ENCODE data around the gene ATXN7. TPM values are rescaled to one million over a fixed set of nuclear protein-coding genes. Genes with fewer than 3 reads are reported as not detected.

The ATXN7 gene
- total and polyA plus RNA-seq, 2 of the 4 experiments (the other 2 are of a cell fraction): 8.6 to 13.6 TPM

- H2BK5ac ChIP-seq (ENCODE audit: low read depth, low read length, poor library complexity, severe bottlenecking): peak overlapping the region; percentile 2
- H3K18ac ChIP-seq (ENCODE audit: low read depth, low read length): no peak overlapping the region
- H4K5ac ChIP-seq (ENCODE audit: low read depth, low read length): no peak overlapping the region
- WGBS, 2 experiments (ENCODE audit: extremely low coverage in 2 of 2, insufficient read length in 1 of 2): no CpG with 5 or more reads among the region's 4 CpGs
- POLR2A ChIA-PET (ENCODE audit: unreplicated experiment): no interaction called here
- BruUV-seq (replicated peaks): no TSS peak
- CTCF ChIA-PET: interaction anchor here (0.6 to 0.7 kb wide), 3 partner anchors 83 to 169 kb away, joined by 3 to 5 read pairs (median 3); no protein-coding TSS in a partner anchor
- H2BK15ac ChIP-seq (ENCODE audit: low read depth, low read length): no peak overlapping the region
- H2BK120ac ChIP-seq (ENCODE audit: low read depth, low read length): no peak overlapping the region
- H3K27me3 ChIP-seq (ENCODE audit: control insufficient read depth, insufficient read depth, low read length): no peaks in the 10 kb centered on the region
- no peak overlapping the region for H3K14ac ChIP-seq (replicated peaks; ENCODE audit: low read depth, low read length)
- no peak overlapping the region; the same call in 1 of the 2 replicates for H3K27ac ChIP-seq (ENCODE audit: insufficient read depth, low read length)
- H2BK20ac ChIP-seq (ENCODE audit: low read depth, low read length): no peak overlapping the region
- peaks cover 3% of the 10 kb centered on the region; the same call in 1 of the 2 replicates for H3K9me1 ChIP-seq (ENCODE audit: insufficient read depth, low read length)
- peak; percentile 87 for DNase-seq
- no peak overlapping the region for H3K4me2 ChIP-seq (ENCODE audit: low read depth, low read length)
- no peak for TF ChIP-seq CHD1 (IDR thresholded peaks at IDR 0.05; ENCODE audit: low read depth, low read length)
- TF ChIP-seq FOS (IDR thresholded peaks at IDR 0.05; ENCODE audit: low read depth, low read length): peak; percentile 53; the same call in 1 of the 2 replicates
- TF ChIP-seq RAD21 (IDR thresholded peaks at IDR 0.05; ENCODE audit: low read length): no peak
- TF ChIP-seq POLR2A (IDR thresholded peaks at IDR 0.05; ENCODE audit: low read depth, low read length): no peak
- TF ChIP-seq BHLHE40 (IDR thresholded peaks at IDR 0.05; ENCODE audit: low read depth, low read length): no peak
- no peak overlapping the region for H4K91ac ChIP-seq (ENCODE audit: insufficient read depth, low read depth, low read length)
- no peak overlapping the region for H3K56ac ChIP-seq (ENCODE audit: extremely low read depth, insufficient read depth, low read length)
- H3K9ac ChIP-seq (ENCODE audit: low read depth, low read length): no peak overlapping the region
- H3K4ac ChIP-seq (ENCODE audit: low read depth, low read length): no peak overlapping the region
- no peak overlapping the region for H2AK9ac ChIP-seq (replicated peaks; ENCODE audit: low read depth, low read length, poor library complexity)
- no peak overlapping the region for H4K8ac ChIP-seq (ENCODE audit: low read depth in 2 of 2, low read length in 2 of 2)
- H3K23ac ChIP-seq (ENCODE audit: low read depth, low read length): no peak overlapping the region
- no peaks in the 10 kb centered on the region for H3K9me3 ChIP-seq (ENCODE audit: control insufficient read depth, insufficient read depth, low read length)
- H3K4me3 ChIP-seq (ENCODE audit: insufficient read depth, low read depth, low read length): no peak overlapping the region
- H4K20me1 ChIP-seq (ENCODE audit: insufficient read depth, low read length): no peaks in the 10 kb centered on the region
- H2AK5ac ChIP-seq (ENCODE audit: low read depth, low read length): no peak overlapping the region
- 0 out of 4 replicates have a peak, but pooled peaks cover 0 to 3% of the 10 kb centered on the region in 2 experiments for H3K79me1 ChIP-seq (ENCODE audit: low read depth in 1 of 2, low read length in 2 of 2)
- in situ Hi-C loops (cut with MboI; ENCODE audit: low sequenced_read_pairs) (loop anchor here (25.0 kb wide), 1 partner anchor 1212 kb away; no protein-coding TSS in a partner anchor), dilution Hi-C loops (cut with HindIII; ENCODE audit: low sequenced_read_pairs, unreplicated experiment) (no loop called here), intact Hi-C loops (cut with micrococcal nuclease) (loop anchor here (5.0 kb wide), 1 partner anchor 168 kb away; no protein-coding TSS in a partner anchor)
- H3K36me3 ChIP-seq (ENCODE audit: control insufficient read depth, insufficient read depth, low read length): peaks cover 5% of the 10 kb centered on the region
- ATAC-seq (ENCODE audit: low read depth): peak; percentile 74
- peaks cover 2% of the 10 kb centered on the region; the same call in 1 of the 2 replicates for H3K4me1 ChIP-seq (ENCODE audit: control insufficient read depth, insufficient read depth, low read length)
- H2AFZ ChIP-seq (replicated peaks; ENCODE audit: low read length, poor library complexity): no peak overlapping the region
Observed at GRCh38 chr3:63824309-63824708, 39.4 kb upstream of the ATXN7 start.
